GM11168 (cell line): Measurements from ENCODE around the gene TRIM68.

Experiments used
- in situ Hi-C: fragments of 300-500 bp; cut with MboI; formaldehyde crosslinking; loops from one replicate; pipeline ENCODE4 v1.12.0; 2022; ENCODE audit warnings: low sequenced_read_pairs; ENCODE audit not compliant: unreplicated experiment

The TRIM68 gene

DNA sequence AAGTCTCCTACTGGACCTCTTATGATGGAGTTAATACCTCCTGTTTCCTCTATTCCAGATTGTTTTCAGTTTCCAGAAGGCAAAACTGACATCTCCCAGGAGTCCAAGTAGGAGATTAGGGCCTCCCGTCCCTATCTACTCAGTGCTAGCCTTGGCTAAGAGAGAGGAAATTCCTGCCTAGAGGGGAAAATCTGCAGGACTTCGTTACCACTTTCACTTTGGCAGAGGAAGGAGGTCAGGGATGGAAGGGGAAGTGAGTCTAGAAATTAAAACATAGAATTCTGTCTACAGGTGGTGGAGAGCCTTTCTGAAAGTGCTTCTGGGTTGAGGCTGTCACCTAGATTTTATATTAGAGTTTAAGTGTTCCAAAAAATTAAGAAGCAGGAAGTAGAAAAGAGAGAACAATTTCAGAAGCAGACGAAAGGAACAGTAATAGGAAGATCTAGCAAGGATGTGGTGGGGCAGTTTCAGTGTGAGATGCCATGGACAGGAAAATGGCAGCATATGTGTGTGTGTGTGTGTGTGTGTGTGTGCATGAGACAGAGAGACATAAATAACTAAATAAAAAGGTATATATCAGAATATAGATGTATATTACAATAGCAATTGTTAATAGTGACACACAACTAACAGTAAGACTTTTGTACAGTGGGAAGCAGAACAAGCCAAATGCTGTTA lies 2.4 kb upstream of the TRIM68 start:
- in situ Hi-C loops = no loop called here

- in situ Hi-C loops = no loop called here
Measured at GRCh38 chr11:4607096-4607495, 935 bp downstream of the TRIM68 start.

GRCh38 chr11:4606231-4607015 lies 1.6 kb downstream of the TRIM68 start:
- in situ Hi-C loops = no loop called here

DNA sequence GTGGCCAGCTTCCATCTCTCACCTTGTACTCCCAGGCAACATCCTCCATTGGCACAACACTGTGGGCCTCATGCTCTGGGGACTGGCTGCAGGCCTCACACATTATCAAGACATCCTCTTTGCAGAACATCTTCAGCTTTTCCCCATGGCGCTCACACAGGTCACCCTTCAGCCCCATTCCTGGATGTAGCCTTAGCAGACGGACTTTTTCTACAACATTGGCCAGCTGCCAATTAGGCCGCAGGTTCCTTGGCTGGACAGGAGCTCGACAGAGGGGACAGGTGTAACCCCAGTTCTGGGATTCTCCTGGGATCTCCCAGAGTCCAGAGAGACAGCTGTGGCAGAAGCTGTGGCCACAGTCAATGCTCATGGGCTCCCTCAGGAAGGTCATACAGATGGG lies 3.0 kb downstream of the TRIM68 start:
- in situ Hi-C loops = no loop called here

DNA sequence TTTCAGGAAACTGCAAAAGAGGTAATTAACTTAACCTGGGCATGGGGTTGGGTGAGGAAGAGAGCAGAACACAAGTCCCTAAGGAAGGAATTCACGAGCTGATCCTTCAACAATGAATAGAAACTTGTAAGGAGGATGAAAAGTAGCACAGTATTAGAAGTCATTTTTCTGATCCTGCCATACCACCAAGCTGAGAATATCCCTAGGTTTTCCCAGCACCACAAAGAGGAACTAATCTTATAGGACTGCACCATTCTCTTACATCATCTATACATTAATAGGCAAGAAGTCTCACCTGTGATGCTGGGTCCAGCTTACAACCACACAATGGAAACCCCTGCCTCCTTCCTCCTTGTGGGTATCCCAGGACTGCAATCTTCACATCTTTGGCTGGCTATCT lies 14.3 kb downstream of the TRIM68 start, which contains the start of gene OR52I1:
Gene OR52I1, plus strand, starts transcription at position 301 of the 400 bp plus-strand sequence. Its CDS starts 0 bp downstream, at position 301.
- in situ Hi-C loops = no loop called here

DNA sequence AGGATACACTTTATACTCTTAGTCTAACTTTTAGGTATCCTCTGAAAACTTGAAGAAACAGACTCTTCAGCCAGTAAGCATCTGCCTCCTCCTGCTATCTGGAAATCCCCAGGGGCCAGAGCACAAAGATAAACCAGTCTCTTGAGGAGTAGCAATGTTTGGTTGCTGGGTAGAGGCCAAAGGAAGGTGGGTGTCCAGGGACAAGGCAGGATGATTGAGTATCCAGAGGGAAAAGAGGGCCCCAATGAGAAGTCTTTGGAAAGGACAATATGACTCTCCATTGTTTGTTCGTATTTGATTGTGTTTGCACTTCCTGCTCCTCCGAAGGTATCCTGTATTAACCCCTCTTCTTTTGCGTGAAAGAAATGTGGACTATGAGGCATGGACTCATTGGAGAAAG lies 19.0 kb downstream of the TRIM68 start:
- in situ Hi-C loops = no loop called here

DNA sequence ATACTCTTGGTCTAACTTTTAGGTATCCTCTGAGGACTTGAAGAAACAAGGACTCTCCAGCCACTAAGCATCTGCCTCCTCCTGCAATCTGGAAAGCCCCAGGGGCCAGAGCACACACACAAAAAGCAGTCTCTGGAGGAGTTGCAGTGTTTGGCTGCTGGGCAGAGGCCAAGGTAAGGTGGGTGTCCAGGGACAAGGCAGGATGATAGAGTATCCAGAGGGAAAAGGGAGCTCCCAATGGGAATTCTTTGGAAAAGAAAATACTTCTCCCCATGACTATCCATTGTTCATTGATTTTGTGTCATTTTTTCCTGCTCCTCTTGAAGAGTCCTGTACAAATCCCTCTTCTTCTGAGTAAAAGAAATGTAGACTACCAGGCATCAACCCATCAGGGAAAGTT lies 26.6 kb downstream of the TRIM68 start, which contains the start of gene OR52I2:
Gene OR52I2, plus strand, starts transcription at position 301 of the 400 bp plus-strand sequence.
- in situ Hi-C loops = no loop called here

GRCh38 chr11:4580124-4580523 lies 27.9 kb downstream of the TRIM68 start:
- in situ Hi-C loops = no loop called here

- in situ Hi-C loops = no loop called here
Measured at GRCh38 chr11:4578624-4579023, 29.4 kb downstream of the TRIM68 start.

DNA sequence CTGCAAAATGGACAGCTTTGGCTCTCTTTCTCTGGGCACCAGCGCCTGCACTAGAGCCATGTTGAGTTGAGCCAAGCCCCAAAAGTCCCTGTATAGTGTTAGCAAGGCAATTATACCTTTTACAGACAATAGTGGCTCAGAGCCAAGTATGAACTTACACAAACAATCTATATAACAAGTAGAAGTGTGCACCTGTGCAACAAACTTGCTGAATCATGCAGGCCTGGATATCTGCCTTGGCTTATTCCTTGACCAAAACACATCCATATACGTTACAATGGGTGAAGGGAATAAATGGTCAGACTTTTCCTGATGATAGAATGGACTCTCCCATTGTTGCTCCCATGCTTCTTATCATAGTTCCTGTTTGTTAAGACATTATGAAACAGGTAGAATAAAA lies 30.3 kb downstream of the TRIM68 start:
- in situ Hi-C loops = no loop called here

- in situ Hi-C loops = no loop called here
Measured at GRCh38 chr11:4576880-4577279, 31.2 kb downstream of the TRIM68 start.

DNA sequence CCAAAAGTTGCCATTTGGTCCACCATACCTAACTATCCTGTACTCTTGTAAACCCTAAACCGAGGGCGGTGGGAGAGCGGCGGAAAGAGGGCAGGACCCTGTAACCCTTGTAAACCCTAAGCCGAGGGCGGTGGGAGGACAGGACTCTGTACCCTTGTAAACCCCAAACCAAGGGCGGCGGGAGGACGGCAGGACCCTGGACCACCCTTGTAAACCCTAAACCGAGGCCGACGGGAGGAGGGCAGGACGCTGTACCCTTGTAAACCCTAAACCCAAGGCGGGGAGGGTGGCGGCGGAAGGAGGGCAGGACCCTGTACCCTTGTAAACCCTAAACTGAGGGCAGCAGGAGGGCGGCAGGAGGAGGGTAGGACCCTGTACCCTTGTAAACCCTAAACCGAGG lies 39.0 kb downstream of the TRIM68 start:
- in situ Hi-C loops = no loop called here

DNA sequence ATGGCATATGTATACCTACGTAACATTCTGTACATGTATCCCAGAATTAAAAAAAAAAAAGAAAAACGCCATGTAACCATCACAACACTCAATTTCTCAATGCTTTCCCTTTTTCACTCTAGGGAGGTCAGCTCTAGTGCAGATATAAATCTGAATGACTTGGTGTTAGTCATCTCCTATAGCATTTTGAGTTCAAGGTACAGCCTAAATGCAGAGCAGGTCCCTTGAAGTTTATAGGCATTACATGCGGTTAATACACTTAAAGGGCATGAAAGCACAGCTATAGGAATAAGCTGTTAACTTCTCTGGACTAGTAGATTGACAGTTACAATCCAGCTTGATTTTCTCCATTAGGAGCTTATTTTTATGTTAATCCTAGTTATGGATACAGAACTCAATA lies 42.7 kb downstream of the TRIM68 start:
- in situ Hi-C loops = no loop called here

DNA sequence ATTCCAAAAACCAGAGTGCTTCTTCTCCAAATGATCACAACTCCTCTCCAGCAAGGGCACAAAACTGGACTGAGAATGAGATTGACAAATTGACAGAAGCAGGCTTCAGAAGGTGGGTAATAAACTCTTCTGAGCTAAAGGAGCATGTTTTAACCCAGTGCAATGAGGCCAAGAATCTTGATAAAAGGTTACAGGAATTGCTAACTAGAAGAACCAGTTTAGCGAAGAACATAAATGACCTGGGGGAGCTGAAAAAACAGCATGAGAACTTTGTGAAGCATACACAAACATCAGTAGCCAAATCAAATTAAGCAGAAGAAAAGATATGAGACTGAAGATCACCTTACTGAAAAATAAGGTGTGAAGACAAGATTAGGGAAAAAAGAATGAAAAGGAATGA lies 47.6 kb downstream of the TRIM68 start:
- in situ Hi-C loops = no loop called here

DNA sequence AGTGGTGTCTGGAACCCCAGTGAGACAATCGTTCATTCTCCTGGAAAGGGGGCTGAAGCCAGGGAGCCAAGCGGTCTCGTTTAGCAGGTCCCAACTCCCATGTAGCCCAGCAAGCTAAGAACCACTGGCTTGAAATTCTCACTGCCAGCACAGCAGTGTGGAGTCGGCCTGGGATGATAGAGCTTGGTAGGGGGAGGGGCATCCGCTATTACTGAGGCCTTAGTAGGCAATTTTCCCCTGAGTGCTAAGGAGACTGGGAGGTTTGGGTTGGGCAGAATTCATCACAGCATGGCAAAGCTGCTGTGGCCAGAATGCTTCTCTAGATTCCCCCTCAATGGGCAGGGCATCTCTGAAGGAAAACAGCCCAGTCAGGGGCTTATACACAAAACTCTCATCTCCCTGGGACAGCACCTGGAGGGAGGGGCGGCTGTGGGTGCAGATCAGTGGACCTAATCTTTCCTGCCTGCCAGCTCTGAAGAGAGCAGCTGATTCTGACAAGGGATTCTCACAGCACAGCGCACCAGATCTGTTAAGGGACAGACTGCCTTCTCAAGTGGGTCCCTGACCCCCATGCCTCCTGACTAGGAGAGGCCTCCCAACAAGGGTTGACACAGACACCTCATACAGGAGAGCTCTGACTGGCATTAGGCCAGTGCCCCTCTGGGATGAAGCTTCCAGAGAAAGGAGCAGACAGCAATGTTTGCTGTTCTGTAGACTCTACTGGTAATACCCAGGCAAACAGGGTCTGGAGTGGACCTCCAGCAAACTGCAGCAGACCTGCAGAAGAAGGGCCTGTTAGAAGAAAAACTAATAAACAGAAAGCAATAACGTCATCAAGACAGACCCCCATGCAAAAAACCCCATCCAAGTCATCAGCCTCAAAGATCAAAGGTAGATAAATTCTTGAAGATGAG lies 48.2 kb downstream of the TRIM68 start:
- in situ Hi-C loops = no loop called here

GRCh38 chr11:4551346-4551979 lies 56.6 kb downstream of the TRIM68 start:
- in situ Hi-C loops = no loop called here
